Activated naive CD8-positive, alpha-beta T cell treated with anti-CD3 and anti-CD28 coated beads, Interleukin-2, amount 50 U/mL, for 16 hours (primary cell): Measurements from ENCODE around the gene MVB12B.
"Not testable (repeated sequence)": the region's sequence is repeated elsewhere in the genome, so short reads cannot be mapped to it uniquely, and the experiment has no call there.

ENCODE experiments used
- DNase-seq: peaks from one replicate; pipeline ENCODE4 v3.0.0-alpha.2; 2020; ENCODE audit warnings: low read depth, low spot score

Gene MVB12B

GRCh38 chr9:126326228-126327005, at the start of gene MVB12B:
MVB12B (plus strand) TSS chr9:126326829; CDS start chr9:126326930, 101 bp downstream.
- peak; percentile 14 for DNase-seq

- no peak for DNase-seq
These were observed 42.7 kb upstream of the MVB12B start for GRCh38 chr9:126283799-126284465.

GRCh38 chr9:126285652-126286051, 41.0 kb upstream of the MVB12B start:
- DNase-seq = not testable (repeated sequence)

GRCh38 chr9:126287166-126287866, 39.3 kb upstream of the MVB12B start:
- DNase-seq = no peak

- no peak for DNase-seq
These were observed 35.8 kb upstream of the MVB12B start for GRCh38 chr9:126290871-126291270.

GRCh38 chr9:126291925-126292324, 34.7 kb upstream of the MVB12B start:
- DNase-seq = no peak

GRCh38 chr9:126292736-126293521, 33.7 kb upstream of the MVB12B start:
- no peak for DNase-seq

GRCh38 chr9:126293522-126293889, 33.1 kb upstream of the MVB12B start:
- no peak for DNase-seq

GRCh38 chr9:126294331-126295081, 32.1 kb upstream of the MVB12B start:
- no peak for DNase-seq

GRCh38 chr9:126295082-126295477, 31.5 kb upstream of the MVB12B start:
- DNase-seq = no peak

GRCh38 chr9:126295516-126295915, 31.1 kb upstream of the MVB12B start:
- DNase-seq = no peak

GRCh38 chr9:126295936-126296600, 30.6 kb upstream of the MVB12B start:
- no peak for DNase-seq

- no peak for DNase-seq
These were observed 29.9 kb upstream of the MVB12B start for GRCh38 chr9:126296687-126297086.

- DNase-seq = no peak
These were observed 29.0 kb upstream of the MVB12B start for GRCh38 chr9:126297661-126298060.

- DNase-seq = no peak
These were observed 28.4 kb upstream of the MVB12B start for GRCh38 chr9:126298063-126298801.

GRCh38 chr9:126299706-126300276, 26.8 kb upstream of the MVB12B start:
- no peak for DNase-seq

- DNase-seq = no peak
These were observed 25.4 kb upstream of the MVB12B start for GRCh38 chr9:126301196-126301595.

GRCh38 chr9:126301985-126302603, 24.5 kb upstream of the MVB12B start:
- no peak for DNase-seq

- no peak for DNase-seq
These were observed 23.9 kb upstream of the MVB12B start for GRCh38 chr9:126302730-126303129.
